ENCODE data around the gene SENP2. TPM values are rescaled to one million over a fixed set of nuclear protein-coding genes. Genes with fewer than 3 reads are reported as not detected.
A peak's percentile ranks its signal among the peaks of the same experiment; 100 is the strongest.

SENP2 gene
- total and polyA plus RNA-seq, 10 of the 15 experiments (the other 5 are each of a cell fraction or from before 2014, with no cell fraction given): 9.0 to 42.7 (median 25.1) TPM

DNA sequence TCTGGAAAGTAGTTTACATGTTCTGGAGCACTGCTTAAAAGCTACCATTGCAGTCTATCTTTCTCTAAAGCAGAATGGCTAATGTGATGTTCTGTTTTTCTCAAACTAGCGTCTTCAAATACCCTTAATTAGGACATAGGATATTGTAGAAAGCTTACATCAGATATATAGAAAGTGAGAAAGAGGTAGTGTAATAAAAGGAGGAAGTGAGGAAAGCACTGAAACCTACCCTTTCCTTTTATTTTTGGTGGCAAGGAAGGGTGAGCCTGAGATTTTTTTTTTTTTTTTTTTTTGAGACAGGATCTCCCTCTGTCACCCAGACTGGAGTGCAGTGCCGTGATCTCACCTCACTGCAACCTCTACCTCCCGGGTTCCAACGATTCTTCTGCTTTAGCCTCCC is 9.4 kb downstream of the SENP2 start:
- H3K9ac ChIP-seq (ENCODE audit: control insufficient read depth, insufficient read depth, low read length): no peak overlapping the region
- ChIA-PET CTCF (interaction anchor here (0.7 to 2.8 kb wide), 3 partner anchors 9 to 165 kb away, joined by 4 to 10 read pairs (median 6); partner anchors contain the start of gene SENP2), RAD21 (ENCODE audit: unreplicated experiment) (interaction anchor here (0.6 kb wide), 1 partner anchor 830 kb away, joined by 3 read pairs; no protein-coding TSS in a partner anchor), POLR2A (interaction anchor here (0.5 to 1.0 kb wide), 4 partner anchors 9 to 1496 kb away, joined by 3 to 6 read pairs (median 4); no protein-coding TSS in a partner anchor), SMC1A (ENCODE audit: uncharacterized antibody, unreplicated experiment) (no interaction called here)
- in situ Hi-C loops (cut with MboI) (no loop called here), intact Hi-C loops (cut with micrococcal nuclease; ENCODE audit: unreplicated experiment) (no loop called here)
- 42% methylated on average over 3 of the region's 4 CpGs for WGBS (ENCODE audit: insufficient coverage, insufficient replicate concordance, low lambda C conversion rate, missing lambda C conversion rate)
- no peak overlapping the region for H2AFZ ChIP-seq (ENCODE audit: control insufficient read depth, low read depth, low read length)
- no peak overlapping the region for H3K4me3 ChIP-seq
- H3K27me3 ChIP-seq (replicated peaks in 1 of 2; ENCODE audit: control insufficient read depth in 2 of 2, insufficient read depth in 2 of 2, low read length in 1 of 2): no peaks in the 10 kb centered on the region
- FAIRE-seq: peak; percentile 38
- no peaks in the 10 kb centered on the region for H3K79me2 ChIP-seq (ENCODE audit: control insufficient read depth, insufficient read depth, low read length)
- no peaks in the 10 kb centered on the region for H3K9me3 ChIP-seq (replicated peaks; ENCODE audit: control insufficient read depth, insufficient read depth, low read length)
- H3K27ac ChIP-seq (ENCODE audit: control insufficient read depth, insufficient read depth): peak overlapping the region; percentile 40
- ATAC-seq: peak; percentile 91
- peaks cover 8% of the 10 kb centered on the region for H3K4me1 ChIP-seq (ENCODE audit: control insufficient read depth, insufficient read depth, low read length)
- H3K36me3 ChIP-seq (ENCODE audit: control insufficient read depth in 2 of 2, insufficient read depth in 2 of 2, low read length in 1 of 2): peaks cover 0 to 9% of the 10 kb centered on the region in 2 experiments; a peak in 1 of 4 replicates
- H4K20me1 ChIP-seq (ENCODE audit: control insufficient read depth, insufficient read depth): no peaks in the 10 kb centered on the region
- peak; percentile 21 for DNase-seq (ENCODE audit: low read depth, low spot score)
- peak overlapping the region; percentile 46 for H3K4me2 ChIP-seq (ENCODE audit: control insufficient read depth, insufficient read depth)
- BruUV-seq (replicated peaks): no TSS peak
- TF ChIP-seq MEF2B (IDR thresholded peaks at IDR 0.05; ENCODE audit: partially characterized antibody, poor library complexity, severe bottlenecking): no peak
- TF ChIP-seq BMI1 (IDR thresholded peaks at IDR 0.05; ENCODE audit: borderline replicate concordance): no peak
- TF ChIP-seq, protein P1, sequence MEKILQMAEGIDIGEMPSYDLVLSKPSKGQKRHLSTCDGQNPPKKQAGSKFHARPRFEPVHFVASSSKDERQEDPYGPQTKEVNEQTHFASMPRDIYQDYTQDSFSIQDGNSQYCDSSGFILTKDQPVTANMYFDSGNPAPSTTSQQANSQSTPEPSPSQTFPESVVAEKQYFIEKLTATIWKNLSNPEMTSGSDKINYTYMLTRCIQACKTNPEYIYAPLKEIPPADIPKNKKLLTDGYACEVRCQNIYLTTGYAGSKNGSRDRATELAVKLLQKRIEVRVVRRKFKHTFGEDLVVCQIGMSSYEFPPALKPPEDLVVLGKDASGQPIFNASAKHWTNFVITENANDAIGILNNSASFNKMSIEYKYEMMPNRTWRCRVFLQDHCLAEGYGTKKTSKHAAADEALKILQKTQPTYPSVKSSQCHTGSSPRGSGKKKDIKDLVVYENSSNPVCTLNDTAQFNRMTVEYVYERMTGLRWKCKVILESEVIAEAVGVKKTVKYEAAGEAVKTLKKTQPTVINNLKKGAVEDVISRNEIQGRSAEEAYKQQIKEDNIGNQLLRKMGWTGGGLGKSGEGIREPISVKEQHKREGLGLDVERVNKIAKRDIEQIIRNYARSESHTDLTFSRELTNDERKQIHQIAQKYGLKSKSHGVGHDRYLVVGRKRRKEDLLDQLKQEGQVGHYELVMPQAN (conservative IDR thresholded peaks at IDR 0.05): no peak
- TF ChIP-seq, protein P2, sequence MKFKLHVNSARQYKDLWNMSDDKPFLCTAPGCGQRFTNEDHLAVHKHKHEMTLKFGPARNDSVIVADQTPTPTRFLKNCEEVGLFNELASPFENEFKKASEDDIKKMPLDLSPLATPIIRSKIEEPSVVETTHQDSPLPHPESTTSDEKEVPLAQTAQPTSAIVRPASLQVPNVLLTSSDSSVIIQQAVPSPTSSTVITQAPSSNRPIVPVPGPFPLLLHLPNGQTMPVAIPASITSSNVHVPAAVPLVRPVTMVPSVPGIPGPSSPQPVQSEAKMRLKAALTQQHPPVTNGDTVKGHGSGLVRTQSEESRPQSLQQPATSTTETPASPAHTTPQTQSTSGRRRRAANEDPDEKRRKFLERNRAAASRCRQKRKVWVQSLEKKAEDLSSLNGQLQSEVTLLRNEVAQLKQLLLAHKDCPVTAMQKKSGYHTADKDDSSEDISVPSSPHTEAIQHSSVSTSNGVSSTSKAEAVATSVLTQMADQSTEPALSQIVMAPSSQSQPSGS (IDR thresholded peaks at IDR 0.05; ENCODE audit: low read length): peak; percentile 61
- TF ChIP-seq EED (IDR thresholded peaks at IDR 0.05; ENCODE audit: low read depth): 0 out of 2 replicates have a peak, but pooled peaks have one; percentile 15
- no peak for TF ChIP-seq CHD2 (IDR thresholded peaks at IDR 0.05; ENCODE audit: borderline replicate concordance, low read depth, low read length)
- peak; percentile 29; the same call in 1 of the 2 replicates for TF ChIP-seq RUNX3 (IDR thresholded peaks at IDR 0.05; ENCODE audit: low read length)
- no peak for TF ChIP-seq FOXK2 (IDR thresholded peaks at IDR 0.05)
- no peak for TF ChIP-seq SREBF2 (IDR thresholded peaks at IDR 0.05; ENCODE audit: low read length)
- no peak for TF ChIP-seq ASH2L (IDR thresholded peaks at IDR 0.05; ENCODE audit: borderline replicate concordance, low read depth)
- TF ChIP-seq, protein P3, sequence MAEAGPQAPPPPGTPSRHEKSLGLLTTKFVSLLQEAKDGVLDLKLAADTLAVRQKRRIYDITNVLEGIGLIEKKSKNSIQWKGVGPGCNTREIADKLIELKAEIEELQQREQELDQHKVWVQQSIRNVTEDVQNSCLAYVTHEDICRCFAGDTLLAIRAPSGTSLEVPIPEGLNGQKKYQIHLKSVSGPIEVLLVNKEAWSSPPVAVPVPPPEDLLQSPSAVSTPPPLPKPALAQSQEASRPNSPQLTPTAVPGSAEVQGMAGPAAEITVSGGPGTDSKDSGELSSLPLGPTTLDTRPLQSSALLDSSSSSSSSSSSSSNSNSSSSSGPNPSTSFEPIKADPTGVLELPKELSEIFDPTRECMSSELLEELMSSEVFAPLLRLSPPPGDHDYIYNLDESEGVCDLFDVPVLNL (IDR thresholded peaks at IDR 0.05; ENCODE audit: low read depth, low read length): no peak
- TF ChIP-seq ZNF384 (IDR thresholded peaks at IDR 0.05; ENCODE audit: borderline replicate concordance, low read depth, low read length): peak; percentile 57
- TF ChIP-seq, protein P4, sequence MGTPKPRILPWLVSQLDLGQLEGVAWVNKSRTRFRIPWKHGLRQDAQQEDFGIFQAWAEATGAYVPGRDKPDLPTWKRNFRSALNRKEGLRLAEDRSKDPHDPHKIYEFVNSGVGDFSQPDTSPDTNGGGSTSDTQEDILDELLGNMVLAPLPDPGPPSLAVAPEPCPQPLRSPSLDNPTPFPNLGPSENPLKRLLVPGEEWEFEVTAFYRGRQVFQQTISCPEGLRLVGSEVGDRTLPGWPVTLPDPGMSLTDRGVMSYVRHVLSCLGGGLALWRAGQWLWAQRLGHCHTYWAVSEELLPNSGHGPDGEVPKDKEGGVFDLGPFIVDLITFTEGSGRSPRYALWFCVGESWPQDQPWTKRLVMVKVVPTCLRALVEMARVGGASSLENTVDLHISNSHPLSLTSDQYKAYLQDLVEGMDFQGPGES (IDR thresholded peaks at IDR 0.05): no peak
- no peak for TF ChIP-seq SUZ12 (IDR thresholded peaks at IDR 0.05; ENCODE audit: unreplicated experiment)
- TF ChIP-seq BHLHE40 (IDR thresholded peaks at IDR 0.05; ENCODE audit: borderline replicate concordance in 1 of 2, low read depth in 2 of 2, low read length in 1 of 2): no peak
- TF ChIP-seq BRCA1 (IDR thresholded peaks at IDR 0.05; ENCODE audit: low read depth, low read length): no peak
- TF ChIP-seq, protein P5, sequence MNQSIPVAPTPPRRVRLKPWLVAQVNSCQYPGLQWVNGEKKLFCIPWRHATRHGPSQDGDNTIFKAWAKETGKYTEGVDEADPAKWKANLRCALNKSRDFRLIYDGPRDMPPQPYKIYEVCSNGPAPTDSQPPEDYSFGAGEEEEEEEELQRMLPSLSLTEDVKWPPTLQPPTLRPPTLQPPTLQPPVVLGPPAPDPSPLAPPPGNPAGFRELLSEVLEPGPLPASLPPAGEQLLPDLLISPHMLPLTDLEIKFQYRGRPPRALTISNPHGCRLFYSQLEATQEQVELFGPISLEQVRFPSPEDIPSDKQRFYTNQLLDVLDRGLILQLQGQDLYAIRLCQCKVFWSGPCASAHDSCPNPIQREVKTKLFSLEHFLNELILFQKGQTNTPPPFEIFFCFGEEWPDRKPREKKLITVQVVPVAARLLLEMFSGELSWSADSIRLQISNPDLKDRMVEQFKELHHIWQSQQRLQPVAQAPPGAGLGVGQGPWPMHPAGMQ (IDR thresholded peaks at IDR 0.05; ENCODE audit: borderline replicate concordance): no peak
- TF ChIP-seq CREM (IDR thresholded peaks at IDR 0.05; ENCODE audit: low read depth): peak; percentile 12; the same call in 1 of the 2 replicates

Measured in GM12878 (cell line).